Measurements from ENCODE around the gene MAP1LC3B2.

- no peak for TF ChIP-seq POLR2A (IDR thresholded peaks at IDR 0.05; ENCODE audit: control extremely low read depth in 1 of 2, low read depth in 2 of 2, low read length in 2 of 2)
- no peak for TF ChIP-seq CTCF (IDR thresholded peaks at IDR 0.05; ENCODE audit: control extremely low read depth in 1 of 3, insufficient read depth in 1 of 3, low read depth in 1 of 3, low read length in 3 of 3)
- no peak for TF ChIP-seq EZH2 (IDR thresholded peaks at IDR 0.05; ENCODE audit: low read depth, low read length, severe bottlenecking)
- TF ChIP-seq YY1 (IDR thresholded peaks at IDR 0.05; ENCODE audit: low read depth, low read length) = no peak
- no peak for TF ChIP-seq SP4 (IDR thresholded peaks at IDR 0.05; ENCODE audit: low read length)
- TF ChIP-seq CHD2 (IDR thresholded peaks at IDR 0.05; ENCODE audit: low read length) = no peak
- TF ChIP-seq GTF2F1 (IDR thresholded peaks at IDR 0.05; ENCODE audit: borderline replicate concordance, low read depth, low read length) = no peak
- no peak for TF ChIP-seq EP300 (IDR thresholded peaks at IDR 0.05; ENCODE audit: borderline replicate concordance in 1 of 2, low read depth in 2 of 2, low read length in 2 of 2)
- TF ChIP-seq GABPA (IDR thresholded peaks at IDR 0.05; ENCODE audit: borderline replicate concordance, insufficient read depth, low read length) = no peak
- TF ChIP-seq CHD7 (IDR thresholded peaks at IDR 0.05; ENCODE audit: insufficient replicate concordance, low read length) = no peak
- TF ChIP-seq TBP (IDR thresholded peaks at IDR 0.05; ENCODE audit: low read depth, low read length) = no peak
- TF ChIP-seq JUN (IDR thresholded peaks at IDR 0.05; ENCODE audit: low read depth, low read length) = no peak
These were observed 8.0 kb upstream of the MAP1LC3B2 start for GRCh38 chr12:116551151-116551550.

Measured in H1 (cell line).